AG04450 (cell line): ENCODE measurements around the gene BTD. TPM values are rescaled to one million over a fixed set of nuclear protein-coding genes. Genes with fewer than 3 reads are reported as not detected.

ENCODE experiments used
- CTCF ChIA-PET: fragments of 300-600, 350-600 bp; formaldehyde crosslinking; extraction: SDS; loops from one replicate; lab custom pipeline; 2022; ENCODE audit warnings: antibody characterized with exemption, inconsistent platforms; lab: Charles Lee
- POLR2A ChIA-PET: fragments of 350-600 bp; formaldehyde crosslinking; extraction: SDS; loops from one replicate; lab custom pipeline; 2021; ENCODE audit warnings: antibody characterized with exemption, inconsistent platforms; lab: Yijun Ruan, JAX
- DNase-seq: peaks from one replicate; pipeline ENCODE4 v3.0.0-alpha.2; 2011; ENCODE audit warnings: low read depth, low spot score
- H3K27ac ChIP-seq: one replicate; pipeline ENCODE4 v1.5.1; 2012; ENCODE audit warnings: low read depth, low read length, control low read depth
- H3K27me3 ChIP-seq: one replicate; pipeline ENCODE4 v1.6.0; 2012; ENCODE audit warnings: low read length; ENCODE audit not compliant: control insufficient read depth, insufficient read depth
- H3K4me3 ChIP-seq: 2 replicates; pipeline ENCODE4 v1.5.1; 2011; ENCODE audit warnings: mild to moderate bottlenecking, low read depth, low read length, control low read depth
- H3K9me3 ChIP-seq: 2 replicates; pipeline ENCODE4 v1.5.1; 2012; ENCODE audit warnings: low read length; ENCODE audit not compliant: control insufficient read depth, insufficient read depth
- polyA plus RNA-seq: library from polyadenylated mRNA; depleted of rRNA; stranded (reverse); fragments of >200 nt; gene quantifications from 2 replicates; pipeline ENCODE4 v1.2.3, GENCODE V29; 2011
- TF ChIP-seq, protein P1 (sequence below): IDR thresholded peaks from 2 replicates; pipeline ENCODE4 v1.5.1; 2011; ENCODE audit warnings: low read depth, low read length, control low read depth, inconsistent platforms

BTD gene
- polyA plus RNA-seq, 1 experiment: 22.2 TPM

DNA sequence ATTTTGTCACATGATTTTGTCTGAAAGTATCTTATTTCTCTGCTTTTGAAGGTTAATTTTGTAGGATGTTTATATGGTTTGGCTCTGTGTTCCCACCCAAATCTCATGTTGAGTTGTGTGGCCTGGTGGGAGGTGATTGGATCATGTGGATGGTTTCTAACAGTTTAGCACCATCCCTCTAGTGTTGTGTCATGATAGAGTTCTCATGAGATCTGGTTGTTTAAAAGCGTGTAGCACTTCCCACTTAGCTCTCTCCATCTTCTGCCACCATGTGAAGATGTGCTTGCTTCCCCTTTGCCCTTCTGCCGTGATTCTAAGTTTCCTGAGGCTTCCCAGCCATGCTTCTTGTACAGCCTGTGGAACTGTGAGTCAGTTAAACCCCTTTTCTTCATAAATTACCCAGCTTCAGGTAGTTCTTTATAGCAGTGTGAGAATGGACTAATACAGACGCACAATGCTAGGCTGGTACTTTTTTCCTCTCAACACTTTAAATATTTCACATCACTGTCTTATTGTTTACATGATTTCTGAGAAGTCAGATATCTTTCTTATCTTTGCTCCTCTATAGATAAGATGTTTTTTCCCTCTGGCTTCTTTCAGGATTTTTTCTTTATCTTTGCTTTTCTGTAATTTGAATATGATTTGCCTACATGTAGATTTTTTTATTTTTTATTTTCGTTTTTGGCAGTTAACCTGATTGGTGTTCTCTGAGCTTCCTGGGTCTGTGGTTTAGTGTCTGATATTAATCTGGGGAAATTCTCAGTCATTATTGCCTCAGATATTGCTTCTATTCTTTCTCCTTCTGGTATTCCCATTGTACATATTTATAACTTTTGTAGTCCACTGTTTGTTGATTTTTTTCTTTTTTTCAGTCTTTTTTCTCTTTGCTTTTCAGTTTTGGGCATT is 22.2 kb downstream of the BTD start:
- DNase-seq: no peak
- peaks cover 6% of the 10 kb centered on the region; the same call in 1 of the 2 replicates for H3K9me3 ChIP-seq
- POLR2A ChIA-PET: no interaction called here
- no peaks in the 10 kb centered on the region for H3K27me3 ChIP-seq
- CTCF ChIA-PET: interaction anchor here (0.8 kb wide), 1 partner anchor 188 kb away, joined by 3 read pairs; no protein-coding TSS in a partner anchor
- TF ChIP-seq, protein P1, sequence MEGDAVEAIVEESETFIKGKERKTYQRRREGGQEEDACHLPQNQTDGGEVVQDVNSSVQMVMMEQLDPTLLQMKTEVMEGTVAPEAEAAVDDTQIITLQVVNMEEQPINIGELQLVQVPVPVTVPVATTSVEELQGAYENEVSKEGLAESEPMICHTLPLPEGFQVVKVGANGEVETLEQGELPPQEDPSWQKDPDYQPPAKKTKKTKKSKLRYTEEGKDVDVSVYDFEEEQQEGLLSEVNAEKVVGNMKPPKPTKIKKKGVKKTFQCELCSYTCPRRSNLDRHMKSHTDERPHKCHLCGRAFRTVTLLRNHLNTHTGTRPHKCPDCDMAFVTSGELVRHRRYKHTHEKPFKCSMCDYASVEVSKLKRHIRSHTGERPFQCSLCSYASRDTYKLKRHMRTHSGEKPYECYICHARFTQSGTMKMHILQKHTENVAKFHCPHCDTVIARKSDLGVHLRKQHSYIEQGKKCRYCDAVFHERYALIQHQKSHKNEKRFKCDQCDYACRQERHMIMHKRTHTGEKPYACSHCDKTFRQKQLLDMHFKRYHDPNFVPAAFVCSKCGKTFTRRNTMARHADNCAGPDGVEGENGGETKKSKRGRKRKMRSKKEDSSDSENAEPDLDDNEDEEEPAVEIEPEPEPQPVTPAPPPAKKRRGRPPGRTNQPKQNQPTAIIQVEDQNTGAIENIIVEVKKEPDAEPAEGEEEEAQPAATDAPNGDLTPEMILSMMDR: no peak
- H3K27ac ChIP-seq: no peak overlapping the region
- H3K4me3 ChIP-seq: no peak overlapping the region

DNA sequence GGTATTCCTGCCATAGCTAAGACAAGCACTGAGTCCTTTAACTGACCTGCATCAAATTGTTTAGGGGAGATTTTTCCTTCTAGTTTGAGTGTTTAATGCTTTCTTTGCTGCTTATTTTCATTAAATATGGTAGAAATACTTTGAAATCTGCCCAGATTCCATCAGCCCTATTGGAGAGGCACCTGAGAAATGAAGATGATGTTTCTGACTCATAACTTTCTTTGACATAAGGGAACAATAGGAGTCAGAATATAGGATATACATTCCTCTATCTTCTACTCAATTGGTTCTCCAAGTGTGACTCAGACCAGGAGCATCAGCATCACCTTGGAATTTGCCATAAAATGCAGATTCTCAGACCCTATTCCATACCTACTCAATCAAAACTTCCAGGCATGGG is 27.4 kb downstream of the BTD start:
- H3K9me3 ChIP-seq: no peaks in the 10 kb centered on the region
- no peak for DNase-seq
- no peak overlapping the region for H3K27ac ChIP-seq
- TF ChIP-seq, protein P1: no peak
- no peak overlapping the region for H3K4me3 ChIP-seq
- POLR2A ChIA-PET: no interaction called here
- H3K27me3 ChIP-seq: no peaks in the 10 kb centered on the region
- CTCF ChIA-PET: interaction anchor here (6.1 kb wide), 1 partner anchor 183 kb away, joined by 75 read pairs; no protein-coding TSS in a partner anchor

DNA sequence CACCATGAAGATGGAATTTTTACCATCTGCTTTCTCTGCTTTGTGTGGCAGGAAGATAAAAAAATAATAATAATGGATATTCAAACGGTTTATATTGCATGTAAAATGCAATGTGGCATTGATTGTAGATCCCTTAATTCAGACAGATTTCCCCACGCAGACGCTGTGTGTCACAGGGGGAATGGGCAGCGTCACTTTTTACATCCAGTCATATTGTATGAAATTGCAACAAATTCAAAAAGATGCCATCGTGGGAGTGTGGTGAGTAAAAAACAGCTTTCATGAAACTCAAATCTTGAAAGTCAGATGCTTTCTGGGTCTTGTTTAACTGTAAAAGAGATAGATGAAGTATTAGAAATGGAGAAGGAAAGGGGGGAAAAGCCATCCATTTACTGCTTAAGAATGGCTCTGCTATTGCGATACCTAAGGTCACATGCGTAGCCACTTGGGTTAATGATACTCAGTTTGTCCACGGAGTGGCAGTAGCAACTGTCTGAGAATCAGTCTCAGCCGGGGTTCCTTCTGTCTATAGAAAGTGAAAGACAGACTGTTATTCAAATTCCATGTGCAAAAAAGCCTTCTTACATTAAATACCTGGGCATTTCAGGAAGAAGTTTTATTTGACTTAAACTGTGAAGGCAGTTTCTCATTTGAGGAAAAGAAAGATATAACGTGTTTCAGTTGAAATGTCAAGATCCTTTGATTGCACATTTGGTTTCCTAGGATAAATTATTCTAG is 28.5 kb downstream of the BTD start:
- H3K9me3 ChIP-seq: no peaks in the 10 kb centered on the region
- H3K27me3 ChIP-seq: no peaks in the 10 kb centered on the region
- CTCF ChIA-PET: interaction anchor here (0.6 to 6.1 kb wide), 18 partner anchors 16 to 622 kb away, joined by 3 to 75 read pairs (median 4); no protein-coding TSS in a partner anchor
- DNase-seq: no peak
- peak overlapping the region; percentile 50 for H3K4me3 ChIP-seq
- POLR2A ChIA-PET: interaction anchor here (0.9 kb wide), 1 partner anchor 167 kb away, joined by 5 read pairs; no protein-coding TSS in a partner anchor
- no peak overlapping the region for H3K27ac ChIP-seq
- TF ChIP-seq, protein P1: peak; percentile 65

DNA sequence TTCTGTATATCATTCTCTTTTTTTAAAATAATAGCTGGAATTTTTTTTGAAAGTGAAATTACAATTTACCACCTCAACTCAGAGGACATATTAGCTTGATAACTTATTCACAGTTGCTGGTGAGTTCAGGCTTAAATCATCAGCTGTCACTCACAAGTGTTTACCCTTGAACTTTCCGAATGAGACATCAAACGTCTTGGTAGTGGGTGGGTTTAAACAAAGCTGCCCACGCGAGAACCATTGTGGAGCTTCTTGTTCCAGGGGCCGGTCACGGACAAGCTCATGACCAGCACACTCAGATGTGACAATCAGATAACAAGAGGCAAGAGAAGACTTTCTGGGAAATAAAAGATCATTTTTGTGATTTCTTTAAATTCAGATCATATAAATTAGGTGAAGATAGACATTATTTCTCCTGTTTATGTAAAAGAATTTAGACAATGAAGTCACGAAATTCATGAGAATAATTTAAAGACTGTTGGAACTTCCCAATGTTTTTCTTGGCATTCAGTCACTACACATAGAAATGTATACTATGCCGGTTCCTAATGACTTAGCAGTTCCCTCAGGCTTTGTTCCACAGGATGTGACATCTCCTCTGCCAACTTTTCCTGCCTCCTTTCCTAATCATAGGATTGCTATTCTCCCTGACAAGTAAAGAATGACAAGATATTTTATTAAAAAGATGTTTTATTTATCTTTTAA is 29.3 kb downstream of the BTD start:
- no peak for DNase-seq
- POLR2A ChIA-PET: interaction anchor here (0.9 kb wide), 1 partner anchor 166 kb away, joined by 5 read pairs; no protein-coding TSS in a partner anchor
- H3K4me3 ChIP-seq: peak overlapping the region; percentile 50
- no peaks in the 10 kb centered on the region for H3K27me3 ChIP-seq
- no peaks in the 10 kb centered on the region for H3K9me3 ChIP-seq
- CTCF ChIA-PET: interaction anchor here (0.6 to 6.1 kb wide), 19 partner anchors 10 to 622 kb away, joined by 3 to 75 read pairs (median 4); no protein-coding TSS in a partner anchor
- H3K27ac ChIP-seq: peak overlapping the region; percentile 69
- TF ChIP-seq, protein P1: no peak
